ENCODE data around the gene TUBB6.

TUBB6 gene

GRCh38 chr18:12334366-12334808 lies 26.3 kb downstream of the TUBB6 start:
- Histone ChIP-seq H3K27me3 (ENCODE audit: insufficient read depth, low read depth, severe bottlenecking) (no peaks in the 10 kb centered on the region), H3K9me3 (ENCODE audit: severe bottlenecking) (no peaks in the 10 kb centered on the region), H3K36me3 (peaks cover 53% of the 10 kb centered on the region), H3K27ac (no peak overlapping the region), H3K4me3 (ENCODE audit: low read depth, low read length) (no peak overlapping the region)
- no peak for DNase-seq
- TF ChIP-seq CTCF (IDR thresholded peaks at IDR 0.05; ENCODE audit: low read depth, low read length): no peak

GRCh38 chr18:12334863-12335262 lies 26.8 kb downstream of the TUBB6 start:
- no peak for TF ChIP-seq CTCF (IDR thresholded peaks at IDR 0.05; ENCODE audit: low read depth, low read length)
- no peaks in the 10 kb centered on the region for H3K9me3 ChIP-seq (ENCODE audit: severe bottlenecking)
- no peak overlapping the region for H3K4me3 ChIP-seq (ENCODE audit: low read depth, low read length)
- H3K36me3 ChIP-seq: peaks cover 52% of the 10 kb centered on the region
- no peaks in the 10 kb centered on the region for H3K27me3 ChIP-seq (ENCODE audit: insufficient read depth, low read depth, severe bottlenecking)
- H3K27ac ChIP-seq: no peak overlapping the region
- no peak for DNase-seq

GRCh38 chr18:12335503-12335902 lies 27.5 kb downstream of the TUBB6 start:
- Histone ChIP-seq H3K36me3 (peaks cover 58% of the 10 kb centered on the region), H3K27ac (no peak overlapping the region), H3K9me3 (ENCODE audit: severe bottlenecking) (no peaks in the 10 kb centered on the region), H3K4me3 (ENCODE audit: low read depth, low read length) (no peak overlapping the region), H3K27me3 (ENCODE audit: insufficient read depth, low read depth, severe bottlenecking) (no peaks in the 10 kb centered on the region)
- TF ChIP-seq CTCF (IDR thresholded peaks at IDR 0.05; ENCODE audit: low read depth, low read length): no peak
- DNase-seq: no peak

GRCh38 chr18:12336171-12336613 lies 28.2 kb downstream of the TUBB6 start:
- Histone ChIP-seq H3K27ac (no peak overlapping the region), H3K27me3 (ENCODE audit: insufficient read depth, low read depth, severe bottlenecking) (no peaks in the 10 kb centered on the region), H3K9me3 (ENCODE audit: severe bottlenecking) (no peaks in the 10 kb centered on the region), H3K36me3 (peaks cover 59% of the 10 kb centered on the region), H3K4me3 (ENCODE audit: low read depth, low read length) (no peak overlapping the region)
- no peak for TF ChIP-seq CTCF (IDR thresholded peaks at IDR 0.05; ENCODE audit: low read depth, low read length)
- no peak for DNase-seq

GRCh38 chr18:12336887-12337286 lies 28.8 kb downstream of the TUBB6 start:
- Histone ChIP-seq H3K36me3 (peaks cover 61% of the 10 kb centered on the region), H3K27ac (no peak overlapping the region), H3K9me3 (ENCODE audit: severe bottlenecking) (no peaks in the 10 kb centered on the region), H3K27me3 (ENCODE audit: insufficient read depth, low read depth, severe bottlenecking) (no peaks in the 10 kb centered on the region), H3K4me3 (ENCODE audit: low read depth, low read length) (no peak overlapping the region)
- TF ChIP-seq CTCF (IDR thresholded peaks at IDR 0.05; ENCODE audit: low read depth, low read length): no peak
- no peak for DNase-seq

- DNase-seq: no peak
- H3K27ac ChIP-seq: no peak overlapping the region
- H3K36me3 ChIP-seq: peaks cover 72% of the 10 kb centered on the region
- H3K27me3 ChIP-seq (ENCODE audit: insufficient read depth, low read depth, severe bottlenecking): no peaks in the 10 kb centered on the region
- no peak overlapping the region for H3K4me3 ChIP-seq (ENCODE audit: low read depth, low read length)
- TF ChIP-seq CTCF (IDR thresholded peaks at IDR 0.05; ENCODE audit: low read depth, low read length): no peak
- no peaks in the 10 kb centered on the region for H3K9me3 ChIP-seq (ENCODE audit: severe bottlenecking)
Observed at GRCh38 chr18:12338382-12338781, 30.3 kb downstream of the TUBB6 start.

Data from WERI-Rb-1 (cell line).